ENCODE results near the gene TRIML1.

- TF ChIP-seq SUZ12 (IDR thresholded peaks at IDR 0.05; ENCODE audit: unreplicated experiment) (no peak), POLR2AphosphoS5 (IDR thresholded peaks at IDR 0.05; ENCODE audit: low read length) (no peak), YBX1 (IDR thresholded peaks at IDR 0.05) (no peak), POLR2A (IDR thresholded peaks at IDR 0.05; ENCODE audit: low read depth, low read length) (no peak)
These were observed 29.6 kb downstream of the TRIML1 start for GRCh38 chr4:188168726-188169373.

Data from GM12878 (cell line).